Naive thymus-derived CD4-positive, alpha-beta T cell (primary cell): ENCODE data around the gene CLCN5. TPM values are rescaled to one million over a fixed set of nuclear protein-coding genes. Genes with fewer than 3 reads are reported as not detected.

ENCODE experiments used
- ATAC-seq: fragments of 150-1000 bp; cut with Tn5 transposase; 2 replicates; pipeline ENCODE4 v1.10.0; 2021; ENCODE audit warnings: mild to moderate bottlenecking, moderate library complexity
- CTCF ChIA-PET: fragments of 350-600 bp; sonication (Branson Sonifier 250); formaldehyde crosslinking; loops from one replicate; lab custom pipeline; 2021; ENCODE audit warnings: antibody characterized with exemption; lab: Charles Lee
- POLR2A ChIA-PET: fragments of 350-600 bp; sonication (Branson Sonifier 250); formaldehyde crosslinking; loops from one replicate; lab custom pipeline; 2021; ENCODE audit warnings: antibody characterized with exemption, inconsistent platforms; lab: Charles Lee
- DNase-seq, 9 donors: peaks; one replicate each; pipeline versions ENCODE4 v3.0.0 to v3.0.0-alpha.2; 2020 to 2022; ENCODE audit warnings: mixed read lengths in 1 of 9
- H3K27ac ChIP-seq: one replicate; pipeline ENCODE4 v1.7.0; 2013; ENCODE audit warnings: mild to moderate bottlenecking, low read depth, low read length, moderate library complexity
- H3K27me3 ChIP-seq, 2 donors: one replicate each; pipeline ENCODE4 v1.7.0; 2013; ENCODE audit warnings: low read length in 2 of 2, mild to moderate bottlenecking in 2 of 2, moderate library complexity in 2 of 2; ENCODE audit not compliant: control insufficient read depth in 2 of 2, insufficient read depth in 2 of 2
- H3K36me3 ChIP-seq, 3 experiments: 1 replicate in 2 of 3; 2 replicates in 1 of 3; pipeline ENCODE4 v1.7.0; 2013; ENCODE audit warnings: low read length in 3 of 3, mild to moderate bottlenecking in 3 of 3, moderate library complexity in 1 of 3; ENCODE audit not compliant: insufficient read depth in 3 of 3, control insufficient read depth in 2 of 3
- H3K4me1 ChIP-seq, 2 donors: one replicate each; pipeline ENCODE4 v1.7.0; 2013; ENCODE audit warnings: low read length in 2 of 2, mild to moderate bottlenecking in 2 of 2, moderate library complexity in 1 of 2; ENCODE audit not compliant: control insufficient read depth in 2 of 2, insufficient read depth in 2 of 2
- H3K4me3 ChIP-seq: 2 replicates; pipeline ENCODE4 v1.7.0; 2013; ENCODE audit warnings: mild to moderate bottlenecking, low read length
- H3K9me3 ChIP-seq, 3 experiments: 1 replicate in 2 of 3; 2 replicates in 1 of 3; pipeline ENCODE4 v1.7.0; 2013; ENCODE audit warnings: low read length in 3 of 3; ENCODE audit not compliant: control insufficient read depth in 2 of 3
- H3K27ac Mint-ChIP-seq, 9 donors: one replicate each; pipeline ENCODE4 v1.8.0; 2020 to 2022; ENCODE audit warnings: mixed read lengths in 9 of 9, mild to moderate bottlenecking in 8 of 9, moderate library complexity in 5 of 9, inconsistent platforms in 2 of 9
- H3K27me3 Mint-ChIP-seq, 5 donors: one replicate each; pipeline ENCODE4 v1.8.0; 2021 to 2022; ENCODE audit warnings: mixed read lengths in 5 of 5, mild to moderate bottlenecking in 1 of 5
- H3K36me3 Mint-ChIP-seq, 5 donors: one replicate each; pipeline ENCODE4 v1.8.0; 2020 to 2022; ENCODE audit warnings: mixed read lengths in 5 of 5, mild to moderate bottlenecking in 3 of 5, inconsistent platforms in 1 of 5
- H3K4me1 Mint-ChIP-seq, 7 donors: one replicate each; pipeline ENCODE4 v1.8.0; 2020 to 2022; ENCODE audit warnings: mixed read lengths in 7 of 7, mild to moderate bottlenecking in 3 of 7, inconsistent platforms in 1 of 7
- H3K4me3 Mint-ChIP-seq, 10 donors: one replicate each; pipeline ENCODE4 v1.8.0; 2020 to 2022; ENCODE audit warnings: mild to moderate bottlenecking in 10 of 10, mixed read lengths in 10 of 10, moderate library complexity in 6 of 10, inconsistent platforms in 2 of 10
- H3K9me3 Mint-ChIP-seq, 11 donors: one replicate each; pipeline ENCODE4 v1.8.0; 2020 to 2022; ENCODE audit warnings: mixed read lengths in 11 of 11, mild to moderate bottlenecking in 4 of 11, inconsistent platforms in 1 of 11, moderate library complexity in 1 of 11
- intact Hi-C, 2 donors: fragments of 100-400 bp; cut with micrococcal nuclease; formaldehyde crosslinking; loops; one replicate each; pipeline ENCODE4 v1.15.1; 2023
- polyA plus RNA-seq, 2 donors: library from polyadenylated mRNA; unstranded; fragments of 300-500 nt; fragmentation: Illumina TruSeq; gene quantifications; one replicate each; pipeline ENCODE4 v1.2.3, GENCODE V29; 2021
- total RNA-seq, 6 experiments: library from RNA in 5 of 6; stranded (reverse) in 5 of 6; gene quantifications; 1 replicate in 5 of 6; 2 replicates in 1 of 6; pipeline ENCODE4 v1.2.3 and lab custom pipeline; 2021 to 2026

The CLCN5 gene
- total and polyA plus RNA-seq, 7 experiments from 2014 or later, result 0.50 to 3.9 (median 3.7) TPM

DNA sequence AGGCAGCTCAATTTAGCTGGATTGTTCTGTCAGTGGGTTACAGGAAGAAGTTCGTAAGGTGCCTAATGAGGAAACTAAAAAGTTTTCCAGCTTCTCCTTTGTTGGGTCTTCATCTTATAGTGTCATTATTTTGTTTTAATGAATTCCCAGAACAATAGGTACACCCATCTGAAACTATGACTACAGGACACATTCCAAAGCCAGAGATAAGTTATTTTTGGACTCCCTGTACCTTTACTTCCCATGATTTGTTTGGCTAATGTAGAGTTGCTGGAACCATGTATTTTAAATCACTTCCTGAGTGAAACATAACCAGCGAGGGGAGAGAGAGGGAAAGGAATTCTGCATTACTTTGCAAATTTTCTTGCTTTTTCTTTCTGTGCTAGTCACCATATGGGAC lies 114.0 kb downstream of the CLCN5 start:
- no peak overlapping the region for H3K4me3 ChIP-seq
- ATAC-seq, result no peak
- H3K27ac ChIP-seq, result no peak overlapping the region
- H3K4me1 Mint-ChIP-seq, result no peaks in the 10 kb centered on the region
- DNase-seq, result no peak
- no peaks in the 10 kb centered on the region for H3K27me3 ChIP-seq
- H3K9me3 ChIP-seq, result no peaks in the 10 kb centered on the region
- ChIA-PET CTCF (no interaction called here), POLR2A (no interaction called here)
- H3K36me3 ChIP-seq, result no peaks in the 10 kb centered on the region
- H3K4me3 Mint-ChIP-seq, result no peak overlapping the region
- no peaks in the 10 kb centered on the region for H3K4me1 ChIP-seq
- H3K27ac Mint-ChIP-seq, result no peak overlapping the region
- H3K36me3 Mint-ChIP-seq, result peaks cover 0 to 5% (median 4%) of the 10 kb centered on the region in 5 donors
- H3K9me3 Mint-ChIP-seq, result peaks cover 0 to 5% (median 0%) of the 10 kb centered on the region in 11 donors
- intact Hi-C loops, result no loop called here
- H3K27me3 Mint-ChIP-seq, result no peaks in the 10 kb centered on the region

DNA sequence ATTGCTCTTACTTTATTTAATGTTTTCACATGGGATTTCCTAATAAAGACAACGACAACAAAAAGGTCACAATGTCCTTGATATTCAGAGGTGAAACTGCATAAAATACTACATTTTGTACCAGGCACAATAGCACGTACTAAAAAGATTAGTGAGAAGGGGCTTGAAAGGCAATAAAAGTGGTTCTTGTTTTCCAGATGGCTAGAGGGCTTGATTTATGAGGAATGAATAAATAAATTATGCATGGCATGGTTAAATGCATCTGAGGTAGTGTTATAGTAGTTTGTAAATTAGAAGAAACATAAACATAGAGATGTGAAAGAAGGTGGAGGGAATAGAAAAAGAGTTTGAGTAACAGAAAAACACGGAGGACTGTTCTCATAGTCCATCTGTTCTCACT lies 123.4 kb downstream of the CLCN5 start:
- H3K4me1 Mint-ChIP-seq, result no peaks in the 10 kb centered on the region

DNA sequence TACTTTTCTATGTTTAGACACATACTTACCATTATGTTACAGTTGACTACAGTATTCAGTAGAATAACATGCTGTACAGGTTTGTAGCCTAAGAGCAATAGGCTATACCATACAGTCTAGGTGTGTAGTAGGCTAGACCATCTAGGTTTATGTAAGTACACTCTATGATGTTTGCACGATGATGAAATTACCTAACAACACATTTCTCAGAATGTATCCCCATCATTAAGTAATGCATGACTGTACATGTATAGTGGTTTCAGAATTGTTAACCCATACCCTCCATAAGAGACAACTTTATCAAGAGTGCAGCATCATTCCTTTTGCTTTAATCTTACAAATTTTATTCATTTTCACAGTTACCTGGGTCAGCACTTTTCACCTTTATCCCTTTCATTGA lies 126.8 kb downstream of the CLCN5 start:
- POLR2A ChIA-PET, result no interaction called here
- CTCF ChIA-PET, result no interaction called here

More for the DNA sequence above, 123.4 kb downstream of the CLCN5 start:
- H3K36me3 Mint-ChIP-seq, result peaks cover 0 to 4% (median 0%) of the 10 kb centered on the region in 5 donors
- Histone ChIP-seq H3K4me3 (no peak overlapping the region), H3K9me3 (no peaks in the 10 kb centered on the region), H3K27ac (no peak overlapping the region), H3K27me3 (no peaks in the 10 kb centered on the region), H3K36me3 (no peaks in the 10 kb centered on the region), H3K4me1 (no peaks in the 10 kb centered on the region)
- ChIA-PET CTCF (no interaction called here), POLR2A (no interaction called here)
- intact Hi-C loops, result no loop called here
- no peaks in the 10 kb centered on the region for H3K9me3 Mint-ChIP-seq
- DNase-seq, result no peak
- no peaks in the 10 kb centered on the region for H3K27me3 Mint-ChIP-seq
- ATAC-seq, result no peak
- no peak overlapping the region for H3K27ac Mint-ChIP-seq
- H3K4me3 Mint-ChIP-seq, result no peak overlapping the region

DNA sequence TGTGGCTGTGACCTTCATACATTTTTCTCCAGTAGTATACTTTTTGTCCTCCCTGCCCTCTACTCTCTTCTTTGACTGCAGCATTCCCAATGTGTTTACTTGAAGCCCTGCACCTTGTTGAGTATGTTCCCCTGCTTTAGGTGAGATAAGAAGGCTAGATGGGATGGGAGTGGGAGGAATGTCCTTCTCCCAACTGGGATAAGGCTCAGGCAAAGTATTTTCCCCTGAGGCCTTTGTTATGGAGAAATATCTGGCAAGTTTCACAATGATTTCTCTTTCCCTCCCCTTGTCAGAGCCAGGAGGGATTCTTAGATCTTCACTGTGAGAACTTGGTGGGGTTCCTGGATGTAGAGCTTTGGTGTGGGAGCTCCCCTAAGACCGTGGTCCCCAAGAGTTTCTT lies 131.8 kb downstream of the CLCN5 start:
- POLR2A ChIA-PET, result no interaction called here
- intact Hi-C loops, result no loop called here
- no peaks in the 10 kb centered on the region for H3K9me3 Mint-ChIP-seq

More for the DNA sequence above, 126.8 kb downstream of the CLCN5 start:
- no peaks in the 10 kb centered on the region for H3K36me3 ChIP-seq
- Mint-ChIP-seq H3K4me1 (no peaks in the 10 kb centered on the region), H3K36me3 (peaks cover 0 to 3% (median 0%) of the 10 kb centered on the region in 5 donors), H3K27ac (no peak overlapping the region), H3K4me3 (no peak overlapping the region), H3K27me3 (peaks cover 0 to 4% (median 0%) of the 10 kb centered on the region in 5 donors), H3K9me3 (no peaks in the 10 kb centered on the region)
- no peak overlapping the region for H3K4me3 ChIP-seq
- no peak overlapping the region for H3K27ac ChIP-seq
- intact Hi-C loops, result no loop called here
- DNase-seq (no peak), ATAC-seq (no peak)
- H3K9me3 ChIP-seq, result no peaks in the 10 kb centered on the region
- H3K27me3 ChIP-seq, result no peaks in the 10 kb centered on the region
- no peaks in the 10 kb centered on the region for H3K4me1 ChIP-seq

DNA sequence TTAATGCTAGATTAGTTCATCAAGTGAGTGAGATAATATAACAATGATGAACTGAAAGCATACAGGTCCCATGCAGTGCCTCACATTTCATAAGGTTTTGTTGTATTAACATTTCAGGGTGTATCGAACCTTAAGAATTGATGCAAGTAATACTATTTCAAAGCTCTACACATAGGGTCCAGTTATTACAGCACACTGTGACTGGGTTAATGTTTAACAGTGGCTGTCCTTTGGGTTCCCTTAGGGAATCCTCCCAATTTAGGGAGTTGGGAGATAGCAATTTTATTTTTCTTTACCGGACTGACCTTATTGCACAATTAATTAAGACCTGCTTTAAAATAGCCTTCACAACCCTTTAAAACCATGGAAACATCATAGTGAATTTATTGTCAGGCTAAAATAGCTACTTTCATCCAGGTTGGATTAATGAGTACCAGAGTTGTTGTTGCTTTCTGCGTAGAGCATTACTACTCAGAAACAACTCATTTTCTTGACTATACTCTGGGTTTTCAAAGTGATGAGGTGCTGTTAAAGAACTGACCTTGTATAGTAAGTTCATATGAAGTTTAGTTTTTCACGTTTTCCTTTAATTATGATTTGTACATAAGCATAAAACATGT lies 144.0 kb downstream of the CLCN5 start:
- Mint-ChIP-seq H3K27me3 (no peaks in the 10 kb centered on the region), H3K4me3 (no peak overlapping the region), H3K36me3 (peaks cover 0 to 15% (median 0%) of the 10 kb centered on the region in 5 donors), H3K9me3 (peaks cover 0 to 3% (median 0%) of the 10 kb centered on the region in 11 donors), H3K27ac (no peak overlapping the region), H3K4me1 (no peaks in the 10 kb centered on the region)
- Histone ChIP-seq H3K27me3 (no peaks in the 10 kb centered on the region), H3K27ac (no peak overlapping the region), H3K4me3 (no peak overlapping the region), H3K9me3 (no peaks in the 10 kb centered on the region), H3K4me1 (no peaks in the 10 kb centered on the region), H3K36me3 (no peaks in the 10 kb centered on the region)
- ChIA-PET POLR2A (no interaction called here), CTCF (interaction anchor here (0.7 kb wide), 1 partner anchor 141 kb away, joined by 3 read pairs; no protein-coding TSS in a partner anchor)
- no peak for ATAC-seq
- intact Hi-C loops, result no loop called here
- no peak for DNase-seq

More for the DNA sequence above, 131.8 kb downstream of the CLCN5 start:
- Histone ChIP-seq H3K4me3 (no peak overlapping the region), H3K27ac (no peak overlapping the region), H3K9me3 (no peaks in the 10 kb centered on the region), H3K4me1 (no peaks in the 10 kb centered on the region), H3K36me3 (no peaks in the 10 kb centered on the region), H3K27me3 (no peaks in the 10 kb centered on the region)
- Mint-ChIP-seq H3K4me1 (no peaks in the 10 kb centered on the region), H3K4me3 (no peak overlapping the region), H3K36me3 (peaks cover 0 to 3% (median 0%) of the 10 kb centered on the region in 5 donors), H3K27me3 (peaks cover 0 to 4% (median 0%) of the 10 kb centered on the region in 5 donors), H3K27ac (no peak overlapping the region)
- DNase-seq (no peak), ATAC-seq (no peak)
- CTCF ChIA-PET, result no interaction called here

DNA sequence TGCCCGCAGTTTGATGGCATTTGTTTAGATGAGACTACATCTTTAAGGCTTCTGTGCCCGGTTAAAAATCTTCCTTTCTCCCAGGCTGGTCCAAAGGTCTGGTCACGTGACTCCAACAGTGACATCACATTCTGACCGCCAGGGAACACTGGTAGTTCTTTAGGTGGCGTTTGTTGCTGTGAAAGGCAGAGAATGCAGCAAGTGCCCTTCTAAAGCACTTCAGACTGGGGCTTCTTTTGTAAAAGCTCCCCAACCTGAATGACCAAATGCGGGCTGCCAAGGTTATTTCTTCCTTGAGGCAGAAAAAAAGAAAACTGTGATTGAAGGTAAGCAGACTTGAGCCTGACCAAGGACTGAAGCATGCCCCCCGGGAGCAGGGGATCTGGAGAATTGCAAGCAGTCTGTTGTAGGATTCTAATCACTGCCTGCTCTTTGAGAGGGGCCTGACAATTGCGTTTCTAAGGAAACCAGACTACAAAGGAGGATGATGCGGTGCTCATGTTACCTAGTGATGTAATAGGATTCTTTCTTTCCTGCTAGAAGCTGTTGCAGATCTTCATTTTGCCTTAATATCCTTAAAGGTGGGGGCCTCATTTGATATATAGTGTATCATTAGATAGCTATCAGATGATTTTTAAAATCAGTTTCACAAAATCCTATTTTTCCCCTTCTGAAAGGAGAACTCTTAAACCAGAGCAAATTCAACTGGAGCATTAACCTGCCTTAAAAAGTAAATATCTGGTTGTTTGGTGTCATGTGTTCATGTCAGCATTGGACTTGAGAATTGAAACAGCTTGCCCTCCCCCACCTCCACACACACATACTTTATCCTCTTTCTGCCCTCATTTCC lies 145.3 kb downstream of the CLCN5 start:
- peaks cover 0 to 3% (median 0%) of the 10 kb centered on the region in 11 donors for H3K9me3 Mint-ChIP-seq
- intact Hi-C loops, result no loop called here
- H3K27ac Mint-ChIP-seq, result no peak overlapping the region
- Histone ChIP-seq H3K27ac (no peak overlapping the region), H3K4me3 (no peak overlapping the region), H3K9me3 (no peaks in the 10 kb centered on the region), H3K4me1 (no peaks in the 10 kb centered on the region), H3K27me3 (no peaks in the 10 kb centered on the region), H3K36me3 (no peaks in the 10 kb centered on the region)
- DNase-seq (no peak), ATAC-seq (no peak)
- no peak overlapping the region for H3K4me3 Mint-ChIP-seq
- POLR2A ChIA-PET, result no interaction called here
- no peaks in the 10 kb centered on the region for H3K4me1 Mint-ChIP-seq
- CTCF ChIA-PET, result no interaction called here
- peaks cover 0 to 15% (median 0%) of the 10 kb centered on the region in 5 donors for H3K36me3 Mint-ChIP-seq
- no peaks in the 10 kb centered on the region for H3K27me3 Mint-ChIP-seq
